Uterus (tissue), 2 donors: ENCODE data around the gene GCNT1.

Experiments
- CTCF ChIP-seq, 4 experiments: fragments of 200-600 bp in 2 of 4; fragments of 450-650 bp in 2 of 4; sonication (generic) in 2 of 4; IDR thresholded peaks; one replicate each; pipeline ENCODE4 v1.5.1; 2016 to 2019; ENCODE audit warnings: antibody characterized with exemption in 4 of 4, mild to moderate bottlenecking in 2 of 4, moderate library complexity in 1 of 4
- POLR2A ChIP-seq, 2 donors: fragments of 450-650 bp; IDR thresholded peaks; one replicate each; pipeline ENCODE4 v1.6.1; 2016; ENCODE audit warnings: antibody characterized with exemption in 2 of 2, mild to moderate bottlenecking in 1 of 2, moderate library complexity in 1 of 2

- no peak for TF ChIP-seq CTCF (IDR thresholded peaks at IDR 0.05)
- TF ChIP-seq POLR2A (IDR thresholded peaks at IDR 0.05) = no peak
These were observed 45.3 kb upstream of the GCNT1 start for GRCh38 chr9:76413658-76414057.
